Activated gamma-delta T cell treated with anti-CD3 and anti-CD28 coated beads, Interleukin-2, amount 50 U/mL, for 16 hours (primary cell): ENCODE results near the gene SHOX.
"Not testable (repeated sequence)": the region's sequence is repeated elsewhere in the genome, so short reads cannot be mapped to it uniquely, and the experiment has no call there.

ENCODE experiments used
- DNase-seq: peaks from one replicate; pipeline ENCODE4 v3.0.0-alpha.2; 2020; ENCODE audit warnings: low read depth

Gene SHOX

GRCh38 chrX:621705-622503 is 8.7 kb upstream of the SHOX start:
- DNase-seq = no peak

- DNase-seq = not testable (repeated sequence)
Observed at GRCh38 chrX:622802-623201, 7.8 kb upstream of the SHOX start.

GRCh38 chrX:623268-623598 is 7.4 kb upstream of the SHOX start:
- no peak for DNase-seq

- DNase-seq = no peak
Observed at GRCh38 chrX:623599-624315, 6.8 kb upstream of the SHOX start.

GRCh38 chrX:625137-625691 is 5.4 kb upstream of the SHOX start:
- no peak for DNase-seq

GRCh38 chrX:626047-626446 is 4.5 kb upstream of the SHOX start:
- DNase-seq = not testable (repeated sequence)

- no peak for DNase-seq
Observed at GRCh38 chrX:626745-627509, 3.7 kb upstream of the SHOX start.

GRCh38 chrX:627510-627981 is 3.0 kb upstream of the SHOX start:
- DNase-seq = no peak

- DNase-seq = no peak
Observed at GRCh38 chrX:627995-628394, 2.6 kb upstream of the SHOX start.

- no peak for DNase-seq
Observed at GRCh38 chrX:629230-630006, 1.2 kb upstream of the SHOX start.

GRCh38 chrX:630007-630611 is 482 bp upstream of the SHOX start:
- DNase-seq = no peak

- no peak for DNase-seq
Observed at GRCh38 chrX:631802-632365, 1.3 kb downstream of the SHOX start.

GRCh38 chrX:632366-633042 is 1.9 kb downstream of the SHOX start:
- no peak for DNase-seq

GRCh38 chrX:633043-633984 is 2.7 kb downstream of the SHOX start:
- no peak for DNase-seq

- DNase-seq = no peak
Observed at GRCh38 chrX:633985-634958, 3.7 kb downstream of the SHOX start.

GRCh38 chrX:635428-636090 is 5.0 kb downstream of the SHOX start:
- DNase-seq = no peak

GRCh38 chrX:636981-637659 is 6.5 kb downstream of the SHOX start:
- no peak for DNase-seq
